ENCODE data around the gene TUBB.

The TUBB gene

DNA sequence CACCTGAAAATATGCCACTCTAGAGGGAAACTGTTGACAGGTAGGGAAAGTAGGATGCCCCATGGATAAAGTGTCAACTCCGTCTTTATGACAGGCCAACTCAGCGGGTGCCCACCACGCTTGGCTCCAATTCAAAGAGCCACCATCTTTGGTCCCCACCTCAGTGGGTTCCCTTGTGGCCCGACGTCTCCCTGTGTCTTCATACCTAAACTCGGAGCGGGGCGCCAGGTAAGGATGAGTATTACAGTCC is 3.3 kb upstream of the TUBB start (continued):
- TF ChIP-seq ZNF776 (tag by site-specific recombination; IDR thresholded peaks at IDR 0.05; ENCODE audit: borderline replicate concordance): no peak
- TF ChIP-seq ZNF266 (tag by site-specific recombination; IDR thresholded peaks at IDR 0.05; ENCODE audit: low read depth): no peak
- TF ChIP-seq, protein P1, sequence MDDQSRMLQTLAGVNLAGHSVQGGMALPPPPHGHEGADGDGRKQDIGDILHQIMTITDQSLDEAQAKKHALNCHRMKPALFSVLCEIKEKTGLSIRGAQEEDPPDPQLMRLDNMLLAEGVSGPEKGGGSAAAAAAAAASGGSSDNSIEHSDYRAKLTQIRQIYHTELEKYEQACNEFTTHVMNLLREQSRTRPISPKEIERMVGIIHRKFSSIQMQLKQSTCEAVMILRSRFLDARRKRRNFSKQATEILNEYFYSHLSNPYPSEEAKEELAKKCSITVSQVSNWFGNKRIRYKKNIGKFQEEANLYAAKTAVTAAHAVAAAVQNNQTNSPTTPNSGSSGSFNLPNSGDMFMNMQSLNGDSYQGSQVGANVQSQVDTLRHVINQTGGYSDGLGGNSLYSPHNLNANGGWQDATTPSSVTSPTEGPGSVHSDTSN (CRISPR knock-in tag; IDR thresholded peaks at IDR 0.05): no peak
- TF ChIP-seq ZNF350 (tag by site-specific recombination; IDR thresholded peaks at IDR 0.05): no peak
- TF ChIP-seq, protein P2, sequence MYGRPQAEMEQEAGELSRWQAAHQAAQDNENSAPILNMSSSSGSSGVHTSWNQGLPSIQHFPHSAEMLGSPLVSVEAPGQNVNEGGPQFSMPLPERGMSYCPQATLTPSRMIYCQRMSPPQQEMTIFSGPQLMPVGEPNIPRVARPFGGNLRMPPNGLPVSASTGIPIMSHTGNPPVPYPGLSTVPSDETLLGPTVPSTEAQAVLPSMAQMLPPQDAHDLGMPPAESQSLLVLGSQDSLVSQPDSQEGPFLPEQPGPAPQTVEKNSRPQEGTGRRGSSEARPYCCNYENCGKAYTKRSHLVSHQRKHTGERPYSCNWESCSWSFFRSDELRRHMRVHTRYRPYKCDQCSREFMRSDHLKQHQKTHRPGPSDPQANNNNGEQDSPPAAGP (tag by site-specific recombination; IDR thresholded peaks at IDR 0.05): no peak
- no peak for TF ChIP-seq ZFP3 (tag by site-specific recombination; IDR thresholded peaks at IDR 0.05; ENCODE audit: low read depth)
- peak; percentile 42; the same call in 1 of the 2 replicates for TF ChIP-seq ZFP37 (tag by site-specific recombination; IDR thresholded peaks at IDR 0.05)
- TF ChIP-seq ZNF561 (tag by site-specific recombination; IDR thresholded peaks at IDR 0.05; ENCODE audit: borderline replicate concordance): no peak
- TF ChIP-seq ZNF10 (tag by site-specific recombination; IDR thresholded peaks at IDR 0.05): no peak
- TF ChIP-seq, protein P3, sequence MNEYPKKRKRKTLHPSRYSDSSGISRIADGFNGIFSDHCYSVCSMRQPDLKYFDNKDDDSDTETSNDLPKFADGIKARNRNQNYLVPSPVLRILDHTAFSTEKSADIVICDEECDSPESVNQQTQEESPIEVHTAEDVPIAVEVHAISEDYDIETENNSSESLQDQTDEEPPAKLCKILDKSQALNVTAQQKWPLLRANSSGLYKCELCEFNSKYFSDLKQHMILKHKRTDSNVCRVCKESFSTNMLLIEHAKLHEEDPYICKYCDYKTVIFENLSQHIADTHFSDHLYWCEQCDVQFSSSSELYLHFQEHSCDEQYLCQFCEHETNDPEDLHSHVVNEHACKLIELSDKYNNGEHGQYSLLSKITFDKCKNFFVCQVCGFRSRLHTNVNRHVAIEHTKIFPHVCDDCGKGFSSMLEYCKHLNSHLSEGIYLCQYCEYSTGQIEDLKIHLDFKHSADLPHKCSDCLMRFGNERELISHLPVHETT (tag by site-specific recombination; IDR thresholded peaks at IDR 0.05): no peak
- TF ChIP-seq ZNF311 (tag by site-specific recombination; IDR thresholded peaks at IDR 0.05; ENCODE audit: borderline replicate concordance): no peak
- no peak for TF ChIP-seq KLF10 (tag by site-specific recombination; IDR thresholded peaks at IDR 0.05)
- TF ChIP-seq KLF9 (tag by site-specific recombination; IDR thresholded peaks at IDR 0.05; ENCODE audit: low read depth): no peak
- TF ChIP-seq, protein P4, sequence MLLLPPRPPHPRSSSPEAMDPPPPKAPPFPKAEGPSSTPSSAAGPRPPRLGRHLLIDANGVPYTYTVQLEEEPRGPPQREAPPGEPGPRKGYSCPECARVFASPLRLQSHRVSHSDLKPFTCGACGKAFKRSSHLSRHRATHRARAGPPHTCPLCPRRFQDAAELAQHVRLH (tag by site-specific recombination; IDR thresholded peaks at IDR 0.05): no peak
- no peak for TF ChIP-seq ZNF585B (tag by site-specific recombination; IDR thresholded peaks at IDR 0.05)
- TF ChIP-seq ZNF211 (tag by site-specific recombination; IDR thresholded peaks at IDR 0.05; ENCODE audit: low read depth): no peak
- TF ChIP-seq ZNF19 (tag by site-specific recombination; IDR thresholded peaks at IDR 0.05; ENCODE audit: low read depth): no peak
- TF ChIP-seq ZNF530 (tag by site-specific recombination; IDR thresholded peaks at IDR 0.05; ENCODE audit: low read depth): no peak
- no peak for TF ChIP-seq KLF7 (tag by site-specific recombination; IDR thresholded peaks at IDR 0.05; ENCODE audit: borderline replicate concordance)
- TF ChIP-seq, protein P5, sequence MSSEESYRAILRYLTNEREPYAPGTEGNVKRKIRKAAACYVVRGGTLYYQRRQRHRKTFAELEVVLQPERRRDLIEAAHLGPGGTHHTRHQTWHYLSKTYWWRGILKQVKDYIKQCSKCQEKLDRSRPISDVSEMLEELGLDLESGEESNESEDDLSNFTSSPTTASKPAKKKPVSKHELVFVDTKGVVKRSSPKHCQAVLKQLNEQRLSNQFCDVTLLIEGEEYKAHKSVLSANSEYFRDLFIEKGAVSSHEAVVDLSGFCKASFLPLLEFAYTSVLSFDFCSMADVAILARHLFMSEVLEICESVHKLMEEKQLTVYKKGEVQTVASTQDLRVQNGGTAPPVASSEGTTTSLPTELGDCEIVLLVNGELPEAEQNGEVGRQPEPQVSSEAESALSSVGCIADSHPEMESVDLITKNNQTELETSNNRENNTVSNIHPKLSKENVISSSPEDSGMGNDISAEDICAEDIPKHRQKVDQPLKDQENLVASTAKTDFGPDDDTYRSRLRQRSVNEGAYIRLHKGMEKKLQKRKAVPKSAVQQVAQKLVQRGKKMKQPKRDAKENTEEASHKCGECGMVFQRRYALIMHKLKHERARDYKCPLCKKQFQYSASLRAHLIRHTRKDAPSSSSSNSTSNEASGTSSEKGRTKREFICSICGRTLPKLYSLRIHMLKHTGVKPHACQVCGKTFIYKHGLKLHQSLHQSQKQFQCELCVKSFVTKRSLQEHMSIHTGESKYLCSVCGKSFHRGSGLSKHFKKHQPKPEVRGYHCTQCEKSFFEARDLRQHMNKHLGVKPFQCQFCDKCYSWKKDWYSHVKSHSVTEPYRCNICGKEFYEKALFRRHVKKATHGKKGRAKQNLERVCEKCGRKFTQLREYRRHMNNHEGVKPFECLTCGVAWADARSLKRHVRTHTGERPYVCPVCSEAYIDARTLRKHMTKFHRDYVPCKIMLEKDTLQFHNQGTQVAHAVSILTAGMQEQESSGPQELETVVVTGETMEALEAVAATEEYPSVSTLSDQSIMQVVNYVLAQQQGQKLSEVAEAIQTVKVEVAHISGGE (tag by site-specific recombination; conservative IDR thresholded peaks at IDR 0.05; ENCODE audit: low read depth): peak; percentile 38; the same call in 1 of the 2 replicates
- no peak for TF ChIP-seq ZNF600 (tag by site-specific recombination; IDR thresholded peaks at IDR 0.05)
- TF ChIP-seq ZNF837 (tag by site-specific recombination; IDR thresholded peaks at IDR 0.05): no peak
- no peak for TF ChIP-seq ZNF366 (tag by site-specific recombination; conservative IDR thresholded peaks at IDR 0.05)
- TF ChIP-seq ZNF654 (tag by site-specific recombination; IDR thresholded peaks at IDR 0.05; ENCODE audit: low read depth): no peak
- TF ChIP-seq MEIS1 (CRISPR knock-in tag; IDR thresholded peaks at IDR 0.05; ENCODE audit: borderline replicate concordance): no peak
- TF ChIP-seq ZNF660 (tag by site-specific recombination; IDR thresholded peaks at IDR 0.05): peak; percentile 39
- no peak for TF ChIP-seq OVOL3 (tag by site-specific recombination; IDR thresholded peaks at IDR 0.05)
- TF ChIP-seq ZSCAN23 (tag by site-specific recombination; IDR thresholded peaks at IDR 0.05): 0 out of 2 replicates have a peak, but pooled peaks have one; percentile 21
- TF ChIP-seq ZNF677 (tag by site-specific recombination; IDR thresholded peaks at IDR 0.05): no peak
- TF ChIP-seq MZF1 (tag by site-specific recombination; IDR thresholded peaks at IDR 0.05; ENCODE audit: borderline replicate concordance): no peak
- TF ChIP-seq ZEB2 (tag by site-specific recombination; IDR thresholded peaks at IDR 0.05): no peak
- no peak for TF ChIP-seq BCL11A (tag by site-specific recombination; IDR thresholded peaks at IDR 0.05; ENCODE audit: low read depth)
- TF ChIP-seq, protein P6, sequence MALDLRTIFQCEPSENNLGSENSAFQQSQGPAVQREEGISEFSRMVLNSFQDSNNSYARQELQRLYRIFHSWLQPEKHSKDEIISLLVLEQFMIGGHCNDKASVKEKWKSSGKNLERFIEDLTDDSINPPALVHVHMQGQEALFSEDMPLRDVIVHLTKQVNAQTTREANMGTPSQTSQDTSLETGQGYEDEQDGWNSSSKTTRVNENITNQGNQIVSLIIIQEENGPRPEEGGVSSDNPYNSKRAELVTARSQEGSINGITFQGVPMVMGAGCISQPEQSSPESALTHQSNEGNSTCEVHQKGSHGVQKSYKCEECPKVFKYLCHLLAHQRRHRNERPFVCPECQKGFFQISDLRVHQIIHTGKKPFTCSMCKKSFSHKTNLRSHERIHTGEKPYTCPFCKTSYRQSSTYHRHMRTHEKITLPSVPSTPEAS (tag by site-specific recombination; IDR thresholded peaks at IDR 0.05): no peak
